BE2C (cell line): ENCODE results near the gene TTC28.

Experiments
- DNase-seq: peaks from one replicate; pipeline ENCODE4 v3.0.0-alpha.2; 2020
- H3K27me3 ChIP-seq: fragments of 250-450 bp; sonication (Bioruptor Pico); 2 replicates; pipeline ENCODE4 v1.5.1; 2020; ENCODE audit warnings: mild to moderate bottlenecking
- H3K36me3 ChIP-seq: fragments of 250-450 bp; sonication (Bioruptor Pico); 2 replicates; pipeline ENCODE4 v1.5.1; 2020; ENCODE audit warnings: mild to moderate bottlenecking
- H3K4me1 ChIP-seq: fragments of 250-450 bp; sonication (Bioruptor Pico); 2 replicates; pipeline ENCODE4 v1.5.1; 2020
- H3K4me3 ChIP-seq: 2 replicates; pipeline ENCODE4 v1.5.1; 2011; ENCODE audit warnings: low read depth, low read length
- H3K9me3 ChIP-seq: fragments of 250-450 bp; sonication (Bioruptor Pico); 2 replicates; pipeline ENCODE4 v1.5.1; 2020
- CTCF ChIP-seq: IDR thresholded peaks from 2 replicates; pipeline ENCODE4 v1.5.1; 2012; ENCODE audit warnings: mild to moderate bottlenecking, low read depth, low read length

The TTC28 gene

GRCh38 chr22:28118957-28119631 is 560.5 kb downstream of the TTC28 start:
- H3K36me3 ChIP-seq = no peaks in the 10 kb centered on the region
- no peaks in the 10 kb centered on the region for H3K27me3 ChIP-seq
- no peak for TF ChIP-seq CTCF
- peaks cover 6% of the 10 kb centered on the region for H3K4me1 ChIP-seq
- H3K9me3 ChIP-seq = no peaks in the 10 kb centered on the region
- DNase-seq = no peak
- no peak overlapping the region for H3K4me3 ChIP-seq

- H3K9me3 ChIP-seq = no peaks in the 10 kb centered on the region
- H3K36me3 ChIP-seq = no peaks in the 10 kb centered on the region
- no peaks in the 10 kb centered on the region for H3K27me3 ChIP-seq
- no peak for TF ChIP-seq CTCF
- no peak for DNase-seq
- H3K4me1 ChIP-seq = peaks cover 12% of the 10 kb centered on the region
- H3K4me3 ChIP-seq = no peak overlapping the region
Observed at GRCh38 chr22:28116219-28116673, 563.4 kb downstream of the TTC28 start.

GRCh38 chr22:28115426-28115825 is 564.2 kb downstream of the TTC28 start:
- TF ChIP-seq CTCF = no peak
- Histone ChIP-seq H3K4me1 (peaks cover 8% of the 10 kb centered on the region), H3K36me3 (no peaks in the 10 kb centered on the region), H3K27me3 (no peaks in the 10 kb centered on the region), H3K9me3 (no peaks in the 10 kb centered on the region), H3K4me3 (no peak overlapping the region)
- DNase-seq = no peak

GRCh38 chr22:28112548-28113043 is 567.0 kb downstream of the TTC28 start:
- Histone ChIP-seq H3K4me1 (peaks cover 8% of the 10 kb centered on the region), H3K4me3 (peak overlapping the region; percentile 38; the same call in 1 of the 2 replicates), H3K9me3 (no peaks in the 10 kb centered on the region), H3K36me3 (0 out of 2 replicates have a peak, but pooled peaks cover 2% of the 10 kb centered on the region), H3K27me3 (no peaks in the 10 kb centered on the region)
- DNase-seq = peak; percentile 82
- TF ChIP-seq CTCF = peak; percentile 82

GRCh38 chr22:28112190-28112544 is 567.5 kb downstream of the TTC28 start:
- Histone ChIP-seq H3K9me3 (no peaks in the 10 kb centered on the region), H3K4me1 (peaks cover 8% of the 10 kb centered on the region), H3K36me3 (0 out of 2 replicates have a peak, but pooled peaks cover 2% of the 10 kb centered on the region), H3K4me3 (peak overlapping the region; percentile 38; the same call in 1 of the 2 replicates), H3K27me3 (no peaks in the 10 kb centered on the region)
- TF ChIP-seq CTCF = no peak
- no peak for DNase-seq

GRCh38 chr22:28111501-28112189 is 568.0 kb downstream of the TTC28 start:
- Histone ChIP-seq H3K9me3 (no peaks in the 10 kb centered on the region), H3K4me3 (no peak overlapping the region), H3K36me3 (0 out of 2 replicates have a peak, but pooled peaks cover 2% of the 10 kb centered on the region), H3K4me1 (peaks cover 11% of the 10 kb centered on the region), H3K27me3 (no peaks in the 10 kb centered on the region)
- TF ChIP-seq CTCF = no peak
- no peak for DNase-seq
